MCF 10A (cell line): ENCODE results near the gene ZFYVE28. TPM values are rescaled to one million over a fixed set of nuclear protein-coding genes. Genes with fewer than 3 reads are reported as not detected.

Experiments used
- BruUV-seq: library from RNA; stranded (reverse); fragments of 400-500 nt; replicated peaks from 2 replicates; lab custom pipeline; 2021; lab: Mats Ljungman, UMichigan
- CTCF ChIA-PET: fragments of 300-600 bp; sonication (Branson Sonifier 250); formaldehyde crosslinking; extraction: SDS; loops from one replicate; lab custom pipeline; 2021; ENCODE audit warnings: antibody characterized with exemption, inconsistent platforms; lab: Yijun Ruan, JAX
- POLR2A ChIA-PET: fragments of 300-600, 350-650 bp; sonication (Branson Sonifier 250); formaldehyde crosslinking; extraction: SDS; loops from one replicate; lab custom pipeline; 2020; ENCODE audit warnings: antibody characterized with exemption, inconsistent platforms; lab: Yijun Ruan, JAX
- DNase-seq: peaks from one replicate; pipeline ENCODE4 v3.0.0-alpha.2; 2018; ENCODE audit not compliant: unreplicated experiment
- H3K27ac Mint-ChIP-seq: one replicate; pipeline ENCODE4 v1.8.0; 2022; ENCODE audit warnings: mild to moderate bottlenecking, low read depth, mixed read lengths; ENCODE audit not compliant: unreplicated experiment
- H3K27me3 Mint-ChIP-seq: one replicate; pipeline ENCODE4 v1.8.0; 2022; ENCODE audit warnings: mixed read lengths; ENCODE audit not compliant: insufficient read depth, unreplicated experiment
- H3K36me3 Mint-ChIP-seq: one replicate; pipeline ENCODE4 v1.8.0; 2022; ENCODE audit warnings: mild to moderate bottlenecking, moderate library complexity, mixed read lengths; ENCODE audit not compliant: insufficient read depth, unreplicated experiment
- H3K4me1 Mint-ChIP-seq: one replicate; pipeline ENCODE4 v1.8.0; 2022; ENCODE audit warnings: mixed read lengths; ENCODE audit not compliant: insufficient read depth, unreplicated experiment
- H3K4me3 Mint-ChIP-seq: one replicate; pipeline ENCODE4 v1.8.0; 2022; ENCODE audit warnings: mild to moderate bottlenecking, moderate library complexity, mixed read lengths; ENCODE audit not compliant: unreplicated experiment
- H3K9me3 Mint-ChIP-seq: one replicate; pipeline ENCODE4 v1.8.0; 2022; ENCODE audit warnings: mixed read lengths; ENCODE audit not compliant: unreplicated experiment
- intact Hi-C: fragments of 100-400 bp; cut with micrococcal nuclease; formaldehyde crosslinking; loops from 2 replicates; pipeline ENCODE4 v1.14.1; 2022
- total RNA-seq: library from RNA; stranded (reverse); gene quantifications from 2 replicates; pipeline ENCODE4 v1.2.3, GENCODE V29; 2022
- TF ChIP-seq, protein P1 (sequence below): fragments of 200-600 bp; IDR thresholded peaks from one replicate; pipeline ENCODE4 v1.8.0; 2022; ENCODE audit warnings: antibody characterized with exemption, mild to moderate bottlenecking; ENCODE audit not compliant: unreplicated experiment

Gene ZFYVE28
- total RNA-seq, 1 experiment from 2014 or later = 1.6 TPM

DNA sequence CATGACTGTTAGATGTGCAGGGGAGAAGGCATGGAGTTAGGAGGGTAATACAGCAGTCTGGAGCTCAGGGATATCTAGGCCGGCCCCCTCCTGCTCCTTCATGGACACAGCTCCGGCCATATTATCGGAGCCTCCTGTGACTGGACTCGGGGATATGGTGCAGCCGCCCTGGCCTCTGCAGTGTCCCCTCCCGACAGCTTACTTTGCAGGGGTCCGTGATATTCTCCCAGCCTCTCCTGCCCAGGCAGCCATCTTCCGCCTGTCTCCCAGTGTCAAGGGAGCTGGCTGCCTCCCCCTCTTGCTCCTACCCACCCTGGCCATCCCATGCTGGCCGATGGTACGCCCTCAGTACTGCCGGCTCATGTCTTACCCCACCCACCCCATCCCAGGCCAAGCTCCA lies 30.6 kb upstream of the ZFYVE28 start:
- H3K27me3 Mint-ChIP-seq = no peaks in the 10 kb centered on the region
- no peak overlapping the region for H3K27ac Mint-ChIP-seq
- BruUV-seq = no TSS peak
- TF ChIP-seq, protein P1, sequence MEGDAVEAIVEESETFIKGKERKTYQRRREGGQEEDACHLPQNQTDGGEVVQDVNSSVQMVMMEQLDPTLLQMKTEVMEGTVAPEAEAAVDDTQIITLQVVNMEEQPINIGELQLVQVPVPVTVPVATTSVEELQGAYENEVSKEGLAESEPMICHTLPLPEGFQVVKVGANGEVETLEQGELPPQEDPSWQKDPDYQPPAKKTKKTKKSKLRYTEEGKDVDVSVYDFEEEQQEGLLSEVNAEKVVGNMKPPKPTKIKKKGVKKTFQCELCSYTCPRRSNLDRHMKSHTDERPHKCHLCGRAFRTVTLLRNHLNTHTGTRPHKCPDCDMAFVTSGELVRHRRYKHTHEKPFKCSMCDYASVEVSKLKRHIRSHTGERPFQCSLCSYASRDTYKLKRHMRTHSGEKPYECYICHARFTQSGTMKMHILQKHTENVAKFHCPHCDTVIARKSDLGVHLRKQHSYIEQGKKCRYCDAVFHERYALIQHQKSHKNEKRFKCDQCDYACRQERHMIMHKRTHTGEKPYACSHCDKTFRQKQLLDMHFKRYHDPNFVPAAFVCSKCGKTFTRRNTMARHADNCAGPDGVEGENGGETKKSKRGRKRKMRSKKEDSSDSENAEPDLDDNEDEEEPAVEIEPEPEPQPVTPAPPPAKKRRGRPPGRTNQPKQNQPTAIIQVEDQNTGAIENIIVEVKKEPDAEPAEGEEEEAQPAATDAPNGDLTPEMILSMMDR = no peak
- ChIA-PET CTCF (no interaction called here), POLR2A (no interaction called here)
- H3K9me3 Mint-ChIP-seq = no peaks in the 10 kb centered on the region
- intact Hi-C loops = no loop called here
- DNase-seq = no peak
- H3K36me3 Mint-ChIP-seq = no peaks in the 10 kb centered on the region
- H3K4me3 Mint-ChIP-seq = no peak overlapping the region
- no peaks in the 10 kb centered on the region for H3K4me1 Mint-ChIP-seq

DNA sequence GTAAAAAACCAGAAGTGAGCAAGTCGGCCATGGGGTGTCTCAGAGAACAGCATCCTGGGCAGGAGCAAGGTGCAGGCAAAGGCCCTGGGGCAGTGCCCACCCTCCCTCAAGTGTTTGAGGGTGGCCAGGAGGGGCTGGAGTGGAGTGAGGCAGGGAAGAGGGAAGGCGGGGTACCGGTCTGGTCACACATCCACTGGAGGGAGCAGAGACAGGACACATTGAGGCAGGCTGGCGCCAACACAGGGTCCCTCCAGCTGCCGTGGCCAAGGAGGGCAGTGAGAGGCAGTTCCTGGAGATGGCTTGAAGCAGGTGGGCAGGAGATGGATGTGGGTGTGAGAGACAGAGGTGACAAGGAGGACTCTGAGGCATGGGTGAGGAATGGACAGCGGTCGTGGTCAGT lies 30.1 kb upstream of the ZFYVE28 start:
- Mint-ChIP-seq H3K9me3 (no peaks in the 10 kb centered on the region), H3K27ac (no peak overlapping the region), H3K36me3 (no peaks in the 10 kb centered on the region), H3K27me3 (no peaks in the 10 kb centered on the region), H3K4me3 (no peak overlapping the region), H3K4me1 (no peaks in the 10 kb centered on the region)
- no peak for DNase-seq
- intact Hi-C loops = no loop called here
- TF ChIP-seq, protein P1 = no peak
- ChIA-PET POLR2A (no interaction called here), CTCF (no interaction called here)
- no TSS peak for BruUV-seq

DNA sequence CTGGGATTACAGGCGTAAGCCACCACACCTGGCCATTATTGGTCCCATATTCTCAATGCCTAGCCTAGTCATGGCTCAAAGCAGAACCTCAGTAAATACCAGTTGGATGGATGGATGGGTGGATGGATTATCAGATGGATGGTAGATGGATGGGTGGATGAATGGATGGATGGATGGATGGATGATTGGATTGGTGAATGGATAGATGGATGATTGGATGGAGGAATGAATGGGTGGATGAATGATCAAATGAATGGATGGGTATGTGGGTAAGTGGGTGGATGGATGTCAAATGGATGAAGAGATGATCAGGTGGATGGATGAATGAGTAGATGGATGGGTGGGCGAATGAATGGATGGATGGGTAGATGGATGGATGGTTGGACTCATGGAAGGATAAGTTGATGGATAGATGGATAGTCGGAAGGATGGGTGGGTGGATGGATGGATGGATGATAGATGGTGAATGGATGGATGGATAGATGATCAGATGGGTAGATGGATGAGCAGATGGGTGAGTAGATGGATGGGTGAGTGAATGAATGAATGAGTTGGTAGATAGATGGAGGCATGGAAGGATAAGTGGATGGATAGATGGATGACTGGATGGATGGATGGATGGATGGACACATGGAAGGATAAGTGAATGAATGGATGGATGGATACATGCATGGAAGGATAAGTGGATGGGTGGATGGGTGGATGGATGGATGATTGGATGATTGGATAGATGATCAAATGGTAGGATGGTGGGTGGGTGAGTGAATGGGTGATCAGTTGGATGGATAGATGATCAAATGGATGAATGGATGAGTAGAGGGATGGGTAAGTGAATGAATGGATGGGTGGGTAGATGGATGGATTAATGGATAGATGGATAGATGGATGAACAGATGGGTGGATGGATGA lies 28.5 kb upstream of the ZFYVE28 start:
- Mint-ChIP-seq H3K9me3 (no peaks in the 10 kb centered on the region), H3K36me3 (no peaks in the 10 kb centered on the region), H3K27me3 (no peaks in the 10 kb centered on the region), H3K4me3 (no peak overlapping the region), H3K4me1 (no peaks in the 10 kb centered on the region), H3K27ac (no peak overlapping the region)
- intact Hi-C loops = no loop called here
- DNase-seq = no peak
- TF ChIP-seq, protein P1 = no peak
- CTCF ChIA-PET = no interaction called here
- no TSS peak for BruUV-seq
- POLR2A ChIA-PET = no interaction called here

DNA sequence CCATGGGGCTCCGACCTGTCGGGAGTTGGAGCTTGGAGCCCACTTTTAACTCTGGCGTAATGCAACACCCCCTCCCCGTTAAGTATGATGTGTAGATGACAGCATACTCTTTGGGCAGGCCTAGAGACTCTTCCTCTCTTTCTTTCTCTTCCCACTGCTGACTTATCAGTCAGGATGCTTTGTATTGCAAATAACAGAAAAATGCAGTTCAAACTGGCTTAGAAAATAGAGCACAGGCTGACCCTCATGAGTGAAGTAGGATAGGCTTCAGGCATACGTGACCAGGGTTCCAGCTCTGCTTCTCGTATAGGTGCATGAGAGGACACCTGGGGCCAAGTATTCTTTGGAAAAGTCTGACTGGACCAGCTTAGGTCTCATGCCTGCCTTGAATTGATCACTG lies 27.1 kb upstream of the ZFYVE28 start:
- Mint-ChIP-seq H3K27ac (no peak overlapping the region), H3K36me3 (no peaks in the 10 kb centered on the region), H3K4me3 (no peak overlapping the region), H3K4me1 (no peaks in the 10 kb centered on the region), H3K9me3 (no peaks in the 10 kb centered on the region), H3K27me3 (no peaks in the 10 kb centered on the region)
- ChIA-PET CTCF (no interaction called here), POLR2A (no interaction called here)
- no TSS peak for BruUV-seq
- intact Hi-C loops = no loop called here
- DNase-seq = no peak
- TF ChIP-seq, protein P1 = no peak
